HG02623 (cell line): Measurements from ENCODE around the gene CFAP100.

Experiments used
- ATAC-seq: cut with Tn5 transposase; IDR thresholded peaks from one replicate; pipeline ENCODE4 v1.9.1; 2021; ENCODE audit warnings: moderate library complexity; ENCODE audit not compliant: unreplicated experiment

Gene CFAP100

DNA sequence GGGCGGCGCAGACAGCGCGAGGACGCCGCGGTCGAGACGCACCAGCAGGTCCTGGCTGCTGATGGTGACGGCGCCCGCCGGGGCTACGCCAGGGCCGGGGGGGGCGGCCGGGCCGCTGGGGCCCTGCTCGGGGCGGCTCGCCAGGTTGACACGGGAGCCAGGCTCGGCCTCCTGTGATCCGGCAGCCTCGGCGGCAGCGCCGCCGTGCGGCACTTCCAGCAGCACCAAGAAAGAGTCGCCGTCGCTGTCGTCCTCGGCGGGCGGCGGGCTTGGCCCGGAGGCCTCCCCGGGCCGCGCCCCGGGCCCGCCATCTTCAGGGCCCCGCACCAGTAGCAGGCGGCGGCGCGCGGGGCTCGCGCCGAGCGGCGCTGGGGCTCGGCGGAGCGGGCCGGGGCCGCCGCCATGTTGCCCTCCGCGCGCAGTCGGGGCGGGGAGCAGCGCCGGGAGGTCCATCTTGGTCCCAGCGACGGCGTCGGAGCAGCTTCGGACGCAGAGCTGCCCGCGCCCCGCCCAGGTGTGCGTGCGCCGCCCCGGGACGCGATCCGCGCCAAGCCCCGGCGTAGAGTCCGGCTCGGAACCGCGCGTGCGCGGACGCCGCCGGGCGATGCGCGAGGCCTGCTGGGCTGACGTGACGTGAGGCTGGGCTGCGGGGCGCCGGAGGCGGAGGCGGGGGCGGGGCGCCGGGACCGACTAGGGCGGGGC lies 80.9 kb downstream of the CFAP100 start, which contains the start of gene ZXDC:
Gene ZXDC, minus strand, starts transcription at position 479 of the 702 bp plus-strand sequence. Its CDS starts 26 bp downstream, at position 453.
- ATAC-seq, result peak; percentile 81

DNA sequence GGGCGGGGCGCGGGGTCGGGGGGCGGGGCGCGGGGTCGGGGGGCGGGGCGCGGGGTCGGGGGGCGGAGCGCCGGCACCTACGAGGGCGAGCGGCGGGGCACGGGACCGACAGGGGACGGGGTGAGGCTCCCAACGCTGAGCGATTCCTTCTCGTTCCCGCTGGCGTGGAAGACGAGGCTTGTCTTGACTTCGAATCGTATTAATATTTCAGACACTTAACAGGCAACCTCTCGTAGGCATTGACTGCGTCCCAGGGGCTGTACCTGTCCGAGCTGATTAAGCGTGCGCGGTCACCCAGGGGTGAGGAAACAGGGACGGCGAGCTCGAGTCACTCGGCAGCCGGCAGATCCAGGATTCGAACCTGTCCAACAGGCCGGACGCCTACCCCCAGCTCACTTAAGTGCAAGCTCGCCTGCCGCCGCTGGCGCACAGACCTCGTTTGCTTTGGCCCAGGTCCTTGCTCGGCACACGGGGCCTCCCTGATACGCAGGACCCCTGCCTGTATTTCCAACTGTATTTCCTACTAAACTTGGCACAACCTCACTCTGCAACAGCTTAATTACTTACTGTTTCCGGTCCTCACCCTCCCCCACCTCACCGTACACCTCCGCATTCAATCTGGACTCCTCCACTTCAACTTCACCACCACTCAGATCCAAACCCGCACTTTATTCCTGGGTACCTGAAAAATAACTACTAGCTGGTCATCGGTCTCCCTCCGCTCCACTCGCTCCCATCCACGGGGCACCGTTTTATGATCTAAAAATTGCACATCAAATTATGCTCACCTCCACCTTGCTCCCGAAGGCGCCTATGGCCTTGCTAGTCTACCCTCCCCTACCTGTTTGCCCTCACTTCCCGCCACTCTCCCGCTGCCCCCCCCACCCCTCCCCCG lies 81.7 kb downstream of the CFAP100 start:
- ATAC-seq, result peak; percentile 28

DNA sequence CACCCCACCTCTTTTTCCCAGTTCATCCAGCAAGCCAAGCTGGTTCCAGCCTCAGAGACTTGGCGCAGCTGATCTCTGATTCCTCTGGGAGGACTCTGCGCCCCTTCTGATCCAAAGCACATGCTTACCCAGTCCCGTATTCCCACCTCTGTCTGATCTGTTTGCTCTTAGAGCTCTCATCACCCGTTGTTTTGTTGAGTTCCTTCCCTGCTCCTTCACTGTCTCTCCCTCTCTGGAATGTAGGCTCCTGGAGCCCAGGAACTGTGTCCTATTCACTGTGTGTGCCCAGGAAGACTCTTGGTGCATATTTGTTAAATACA lies 82.3 kb downstream of the CFAP100 start:
- no peak for ATAC-seq

DNA sequence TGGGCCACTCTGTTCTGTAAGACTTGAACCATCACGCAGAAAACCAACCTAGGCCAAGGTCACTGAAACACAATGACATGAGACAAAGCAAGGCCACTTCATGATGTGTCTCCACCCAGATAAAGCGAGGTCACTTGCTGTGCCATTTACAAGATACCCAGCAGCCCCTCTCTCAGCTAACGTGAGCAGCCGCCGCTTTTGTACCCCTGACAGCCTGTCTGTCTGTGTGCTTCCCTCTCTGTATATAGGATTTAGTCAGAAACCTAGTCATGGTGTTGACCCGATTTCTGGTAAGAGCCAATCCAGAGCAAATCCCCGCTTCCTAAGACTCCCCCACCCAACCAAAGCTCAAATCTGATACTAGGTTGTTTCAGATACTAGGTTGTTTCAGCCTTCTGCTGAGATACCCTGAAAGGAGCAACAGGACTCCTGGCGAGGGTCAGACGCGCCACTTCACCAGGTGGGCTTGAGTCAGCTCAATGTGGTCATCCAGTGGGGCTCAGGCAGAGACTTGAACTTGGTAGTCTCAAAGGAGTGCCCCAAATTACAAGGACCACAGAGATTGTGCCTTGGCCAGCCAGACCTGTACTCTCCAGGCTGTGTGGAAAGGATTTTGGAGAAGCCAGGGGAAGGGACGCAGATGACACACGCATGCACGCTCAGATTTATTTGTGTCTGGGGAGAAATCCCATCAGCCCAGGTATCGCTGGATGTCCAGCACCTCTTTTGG lies 84.0 kb downstream of the CFAP100 start:
- ATAC-seq, result no peak

DNA sequence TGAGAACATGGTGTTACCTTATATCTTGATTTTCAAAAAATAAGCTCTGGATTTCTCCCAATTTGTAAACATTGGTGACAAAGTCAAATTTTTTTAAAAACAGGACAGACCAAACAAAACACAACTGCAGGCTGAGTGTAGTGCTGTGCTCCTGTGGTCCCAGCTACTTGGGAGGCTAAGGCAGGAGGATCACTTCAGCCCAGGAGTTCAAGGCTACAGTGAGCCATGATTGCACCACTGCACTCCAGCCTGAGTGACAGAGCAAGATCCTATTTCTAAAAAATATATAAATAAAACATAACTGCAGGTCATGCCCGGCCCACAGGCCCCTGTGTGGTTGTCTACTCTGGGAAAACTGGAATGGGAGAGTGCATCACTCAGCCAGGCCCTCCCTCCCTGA lies 84.9 kb downstream of the CFAP100 start:
- ATAC-seq, result no peak

DNA sequence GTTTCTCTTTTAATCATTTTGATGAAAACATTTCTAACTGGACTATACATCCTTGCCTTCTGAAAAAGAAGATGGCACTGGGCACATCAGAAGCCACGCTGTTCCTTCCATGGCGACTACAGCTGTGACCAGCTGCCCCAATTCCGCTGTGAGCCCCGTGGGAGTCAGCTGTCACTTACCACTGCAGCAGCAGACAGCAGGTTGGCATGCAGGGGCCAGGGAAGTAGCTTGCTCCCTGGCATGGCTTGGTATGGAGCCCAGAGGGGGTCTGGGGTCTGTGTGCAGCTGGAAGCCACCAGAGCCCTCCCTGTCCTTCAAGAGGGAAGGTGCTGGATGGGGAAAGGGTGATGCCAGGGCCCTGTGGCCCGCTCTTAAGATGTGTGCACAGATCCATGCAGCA lies 85.5 kb downstream of the CFAP100 start:
- ATAC-seq, result no peak

DNA sequence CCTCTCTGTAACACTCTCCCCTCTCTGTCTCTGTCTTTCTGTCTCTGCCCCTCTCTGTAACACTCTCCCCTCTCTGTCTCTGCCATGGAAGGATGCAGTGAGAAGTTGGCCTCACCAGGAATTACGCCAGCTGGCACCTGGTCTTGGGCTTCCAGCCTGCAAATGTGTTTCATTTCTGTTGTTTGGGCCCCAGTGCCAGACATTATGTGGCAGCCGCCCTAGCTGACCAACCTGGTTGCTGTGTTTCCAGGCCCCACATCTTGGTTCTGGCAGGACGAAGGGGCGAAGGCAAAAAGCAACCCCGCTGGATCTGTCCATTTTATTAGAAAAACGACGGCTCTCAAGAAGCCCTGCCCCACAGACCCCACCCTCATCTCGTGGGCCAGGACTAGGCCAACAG lies 86.2 kb downstream of the CFAP100 start:
- ATAC-seq, result no peak

DNA sequence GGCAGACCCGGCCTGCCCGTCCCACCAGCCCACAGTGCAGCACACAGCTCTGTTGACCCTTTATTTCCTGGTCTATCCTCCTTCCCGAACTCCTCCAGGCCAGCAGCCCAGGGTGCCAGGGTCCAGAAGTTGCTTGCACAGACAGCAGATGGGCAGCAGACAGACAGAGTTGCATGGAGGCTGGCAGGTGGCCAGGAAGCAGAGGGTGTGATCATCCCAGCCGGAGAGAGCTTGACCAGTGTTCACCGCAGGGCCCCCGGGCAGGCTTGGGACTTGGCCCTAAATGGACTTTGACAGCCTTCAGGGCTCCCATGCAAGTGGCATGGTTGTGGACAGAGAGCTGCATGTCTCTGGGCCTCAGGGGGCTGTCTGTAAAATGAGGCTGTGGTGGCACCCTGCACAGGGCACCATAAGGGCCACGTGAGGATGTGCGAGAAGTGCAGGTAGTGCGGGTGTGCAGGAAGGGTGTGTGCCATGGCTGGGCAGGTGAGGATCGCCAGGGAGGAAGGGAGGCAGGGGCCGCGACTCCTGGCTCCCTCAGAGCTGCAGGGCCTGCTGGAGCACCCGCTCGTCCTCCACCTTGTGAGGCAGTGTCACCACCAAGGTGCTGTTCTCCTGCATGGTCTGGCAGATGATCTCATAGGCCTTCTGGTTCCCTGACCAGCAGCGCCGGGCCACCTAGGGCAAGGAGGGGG lies 87.2 kb downstream of the CFAP100 start:
- no peak for ATAC-seq

DNA sequence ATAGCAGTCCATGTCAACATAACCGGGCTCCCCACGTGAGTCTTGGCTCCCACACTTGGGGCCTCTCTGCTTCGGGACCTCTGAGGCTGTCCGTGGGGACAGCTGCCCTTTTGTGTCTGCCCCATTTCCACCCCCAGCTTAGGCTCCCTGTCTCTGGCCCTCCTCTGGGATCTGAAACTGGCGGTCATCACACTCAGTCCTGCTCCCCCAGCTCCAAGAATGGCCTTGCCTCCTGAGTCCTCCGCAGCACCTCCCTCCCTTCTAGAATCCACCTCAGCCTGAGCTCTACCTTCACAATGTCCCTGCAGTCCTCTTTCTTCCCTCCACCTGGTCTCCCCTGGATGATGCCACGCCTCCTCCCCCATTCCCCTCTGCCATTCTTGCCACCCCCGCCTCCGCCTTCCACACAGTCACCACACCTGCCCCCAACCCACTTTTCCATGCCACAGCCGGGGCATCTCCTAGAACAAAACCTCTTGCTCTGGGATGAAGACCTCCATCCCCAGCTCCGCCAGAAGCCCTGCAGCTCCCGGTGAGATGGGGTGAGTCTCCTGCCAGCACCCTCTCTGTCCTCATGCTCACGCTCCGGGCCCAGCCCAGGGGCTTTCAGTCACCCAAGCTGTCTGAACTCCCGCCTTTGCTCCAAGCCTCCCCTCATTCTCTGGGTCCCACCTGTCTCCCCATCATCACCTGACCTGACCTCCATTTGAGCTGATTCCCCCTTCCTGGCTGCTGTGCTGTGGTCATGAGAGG lies 88.0 kb downstream of the CFAP100 start:
- no peak for ATAC-seq

DNA sequence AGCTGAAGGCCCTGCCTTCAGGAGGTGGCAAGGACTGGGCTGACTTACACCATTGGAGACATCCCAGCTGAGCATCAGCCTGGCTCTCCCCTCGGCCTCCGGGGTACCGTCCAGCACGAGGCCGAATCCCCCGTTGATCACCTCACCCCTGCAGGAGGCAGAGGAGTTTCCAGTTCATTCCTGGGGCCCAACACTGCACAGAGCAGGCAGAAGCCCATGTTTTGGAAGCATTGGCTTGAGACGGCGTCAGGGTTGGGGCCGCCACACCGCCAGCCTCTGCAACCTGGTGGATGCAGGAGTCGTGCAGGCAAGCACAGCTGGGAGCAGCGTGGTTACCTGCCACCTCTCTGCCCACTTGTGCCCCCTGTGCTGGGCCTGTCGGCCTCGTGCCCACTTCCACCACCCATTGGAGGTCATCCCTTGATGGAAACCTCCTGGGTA lies 88.6 kb downstream of the CFAP100 start:
- ATAC-seq, result no peak

DNA sequence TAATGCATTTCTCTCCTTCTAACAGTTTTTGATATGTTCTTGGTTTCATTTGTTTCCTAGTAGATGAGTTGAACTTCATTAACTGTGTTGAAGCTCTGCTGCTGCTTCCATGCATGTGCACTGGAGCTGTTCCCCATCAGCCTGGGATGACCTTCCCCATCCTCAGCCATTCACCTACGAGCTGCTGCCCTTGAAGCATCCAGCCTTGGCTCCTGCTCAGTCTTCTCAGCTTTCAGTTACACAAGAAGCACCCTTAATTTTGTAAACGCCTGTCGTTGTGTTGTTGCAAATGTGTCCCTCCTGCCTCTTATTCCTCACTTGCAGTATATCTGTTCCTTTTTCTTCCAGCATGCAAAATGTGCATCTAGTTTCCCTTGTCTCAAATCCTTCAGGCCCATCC lies 89.4 kb downstream of the CFAP100 start:
- no peak for ATAC-seq

DNA sequence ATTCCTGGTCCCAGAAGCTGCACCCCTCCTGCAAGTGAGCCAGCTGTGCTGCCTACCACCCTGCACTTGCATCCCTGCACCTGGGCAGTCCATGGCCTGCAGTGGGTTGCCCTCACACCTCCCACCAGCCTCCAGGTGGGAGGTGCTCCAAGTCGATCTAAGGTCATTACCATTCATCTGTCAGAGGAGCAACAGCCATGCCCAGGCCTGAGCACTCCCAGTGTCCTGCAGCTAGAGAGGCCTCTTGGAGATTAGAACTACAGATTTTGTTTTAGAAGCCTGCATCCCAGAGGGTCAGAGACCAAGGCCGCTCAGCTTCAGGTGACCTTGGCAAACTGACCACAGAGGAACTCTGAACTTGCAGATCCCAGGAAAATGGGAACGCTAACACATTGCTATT lies 90.0 kb downstream of the CFAP100 start:
- no peak for ATAC-seq

DNA sequence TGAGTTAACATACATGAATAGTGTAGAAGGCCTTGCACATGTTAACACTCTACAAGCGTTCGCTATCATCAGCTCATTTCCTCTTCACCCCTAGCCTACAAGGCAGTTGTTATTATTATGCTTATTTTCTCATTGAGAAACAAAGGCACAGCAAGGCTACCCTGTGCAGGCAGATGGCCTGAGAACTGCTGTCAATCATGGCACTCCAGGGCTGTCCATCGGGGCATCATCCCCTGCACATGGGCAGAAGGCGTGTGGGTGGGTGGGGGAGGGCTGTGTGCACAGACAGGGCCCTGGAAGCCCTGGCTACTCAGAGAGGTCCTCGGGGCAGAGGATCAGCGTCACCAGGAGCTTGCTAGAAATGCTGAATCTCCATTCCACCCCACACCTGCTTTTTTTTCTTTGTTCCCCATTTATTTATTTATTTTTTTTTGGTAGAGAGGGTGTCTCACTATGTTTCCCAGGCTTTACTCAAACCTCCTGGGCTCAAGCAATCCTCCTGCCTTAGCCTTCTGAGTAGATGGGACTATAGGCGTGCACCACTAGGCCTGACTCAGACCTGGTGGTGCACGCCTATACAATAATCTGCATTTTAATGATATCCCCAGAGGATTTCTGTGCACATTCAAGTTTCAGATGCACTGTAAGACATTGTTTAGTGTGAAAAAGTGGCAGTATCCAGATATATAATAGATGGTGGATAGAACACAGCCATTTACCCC lies 90.6 kb downstream of the CFAP100 start:
- ATAC-seq, result no peak

DNA sequence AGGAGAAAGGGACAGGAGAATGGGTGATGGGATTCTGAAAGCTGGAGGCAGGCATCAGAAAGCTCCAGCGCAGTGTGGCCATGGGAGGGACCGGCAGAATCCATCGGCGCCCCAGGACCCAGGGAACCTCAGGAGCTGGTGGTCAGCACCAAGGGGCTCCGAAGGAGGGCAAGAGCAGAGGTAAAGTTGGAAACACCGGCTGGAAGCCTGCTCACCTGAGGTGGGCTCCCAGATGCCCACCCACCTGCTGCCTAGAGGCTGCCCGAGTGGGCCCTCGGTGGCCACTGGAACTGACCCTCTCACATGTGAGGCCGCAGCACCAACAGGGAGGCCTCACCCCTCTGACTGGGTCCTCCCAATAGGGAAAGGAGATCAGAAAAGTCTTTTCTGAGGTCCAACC lies 91.2 kb downstream of the CFAP100 start:
- ATAC-seq, result no peak
